K562 (cell line): ENCODE results near the gene ZNF816. TPM values are rescaled to one million over a fixed set of nuclear protein-coding genes. Genes with fewer than 3 reads are reported as not detected.

Source experiments
- ARHGAP35 ChIP-seq: fragments of 450-650 bp; IDR thresholded peaks from 2 replicates; pipeline ENCODE4 v1.6.1; 2018; ENCODE audit not compliant: partially characterized antibody
- HDAC3 ChIP-seq: fragments of 450-650 bp; IDR thresholded peaks from 2 replicates; pipeline ENCODE4 v1.6.1; 2018; ENCODE audit warnings: borderline replicate concordance, mild to moderate bottlenecking, moderate library complexity; ENCODE audit not compliant: partially characterized antibody
- HDGF ChIP-seq: fragments of 450-650 bp; IDR thresholded peaks from 2 replicates; pipeline ENCODE4 v1.6.1; 2016
- HNRNPLL ChIP-seq: fragments of 200-400 bp; formaldehyde crosslinking; IDR thresholded peaks from 2 replicates; pipeline ENCODE4 v1.6.1; 2017; ENCODE audit warnings: low read length, low read depth, mild to moderate bottlenecking; ENCODE audit not compliant: poor library complexity, severe bottlenecking
- MCM2 ChIP-seq: fragments of 450-650 bp; IDR thresholded peaks from 2 replicates; pipeline ENCODE4 v1.6.1; 2017; ENCODE audit warnings: low read depth, mild to moderate bottlenecking
- NCOA4 ChIP-seq: fragments of 450-650 bp; IDR thresholded peaks from 2 replicates; pipeline ENCODE4 v1.6.1; 2018; ENCODE audit warnings: mild to moderate bottlenecking; ENCODE audit not compliant: partially characterized antibody
- SMAD4 ChIP-seq: fragments of 250-450 bp; sonication (Bioruptor Pico); conservative IDR thresholded peaks from 2 replicates; pipeline ENCODE4 v1.8.0; 2021; ENCODE audit warnings: inconsistent platforms, mild to moderate bottlenecking, moderate library complexity
- SNIP1 ChIP-seq: fragments of 450-650 bp; IDR thresholded peaks from 2 replicates; pipeline ENCODE4 v1.7.1; 2017; ENCODE audit warnings: low read depth, mild to moderate bottlenecking
- YY1 ChIP-seq, 3 experiments: IDR thresholded peaks; 2 replicates each; pipeline ENCODE4 v1.6.1; 2011; ENCODE audit warnings: low read length in 2 of 3, mild to moderate bottlenecking in 2 of 3, moderate library complexity in 2 of 3, borderline replicate concordance in 1 of 3, control low read depth in 1 of 3, low read depth in 1 of 3; ENCODE audit not compliant: insufficient read depth in 3 of 3, insufficient replicate concordance in 2 of 3, control insufficient read depth in 1 of 3, insufficient read length in 1 of 3; ENCODE audit errors: extremely low read depth in 1 of 3
- polyA plus RNA-seq, 8 experiments: library from polyadenylated mRNA; depleted of rRNA in 4 of 8; stranded (reverse) in 5 of 8; unstranded in 3 of 8; fragments of >200 nt; fragmentation: Nextera tagmentation in 2 of 8; fragmentation: Illumina TruSeq in 1 of 8; extraction: Ambion mirVana in 2 of 8; extraction: Trizol in 1 of 8; gene quantifications; 2 replicates each; pipeline versions ENCODE4 v1.2.1 to v1.2.3, GENCODE V29; 2011 to 2014; ENCODE audit warnings: inconsistent platforms in 1 of 8, missing spikeins in 1 of 8
- total RNA-seq, 7 experiments: library from RNA; depleted of rRNA in 6 of 7; stranded (reverse); fragments of >200 nt in 6 of 7; fragmentation: Illumina TruSeq in 2 of 7; extraction: Trizol in 2 of 7; gene quantifications; 2 replicates each; pipeline versions ENCODE4 v1.2.1 to v1.2.3, GENCODE V29; 2011 to 2021; ENCODE audit warnings: low replicate concordance in 1 of 7
- TF ChIP-seq, protein P1 (sequence below): fragments of 450-650 bp; IDR thresholded peaks from 2 replicates; pipeline ENCODE4 v1.7.1; 2018; ENCODE audit warnings: mild to moderate bottlenecking, low read depth; ENCODE audit not compliant: partially characterized antibody
- TF ChIP-seq, protein P2 (sequence below): sonication (generic); formaldehyde crosslinking; IDR thresholded peaks from 2 replicates; pipeline ENCODE4 v1.8.1; 2023; ENCODE audit warnings: mild to moderate bottlenecking, missing genetic modification reagents
- TF ChIP-seq, protein P3 (sequence below), 2 experiments: fragments of 200-800 bp in 1 of 2; sonication (Bioruptor generic) in 1 of 2; sonication (generic) in 1 of 2; formaldehyde crosslinking in 1 of 2; IDR thresholded peaks in 1 of 2; conservative IDR thresholded peaks in 1 of 2; 2 replicates each; pipeline versions ENCODE4 v1.5.0 to v1.6.1; 2016 to 2020; ENCODE audit warnings: missing compliant biosample characterization in 1 of 2, missing genetic modification characterization in 1 of 2, missing genetic modification reagents in 1 of 2
- TF ChIP-seq, protein P4 (sequence below), 2 experiments: fragments of 450-650 bp in 1 of 2; sonication (generic) in 1 of 2; formaldehyde crosslinking in 1 of 2; IDR thresholded peaks in 1 of 2; conservative IDR thresholded peaks in 1 of 2; 2 replicates each; pipeline versions ENCODE4 v1.6.1 to v1.8.1; 2016 to 2023; ENCODE audit warnings: mild to moderate bottlenecking in 2 of 2, moderate library complexity in 2 of 2, inconsistent platforms in 1 of 2, missing genetic modification reagents in 1 of 2
- TF ChIP-seq, protein P5 (sequence below): fragments of 250-450 bp; sonication (Bioruptor Pico); IDR thresholded peaks from 2 replicates; pipeline ENCODE4 v1.8.0; 2021; ENCODE audit warnings: borderline replicate concordance, mild to moderate bottlenecking, moderate library complexity; ENCODE audit not compliant: poor library complexity, severe bottlenecking

Gene ZNF816
- total and polyA plus RNA-seq, 9 of the 15 experiments (the other 6 are each of a cell fraction or from before 2014, with no cell fraction given) = 8.6 to 23.4 (median 13.0) TPM

DNA sequence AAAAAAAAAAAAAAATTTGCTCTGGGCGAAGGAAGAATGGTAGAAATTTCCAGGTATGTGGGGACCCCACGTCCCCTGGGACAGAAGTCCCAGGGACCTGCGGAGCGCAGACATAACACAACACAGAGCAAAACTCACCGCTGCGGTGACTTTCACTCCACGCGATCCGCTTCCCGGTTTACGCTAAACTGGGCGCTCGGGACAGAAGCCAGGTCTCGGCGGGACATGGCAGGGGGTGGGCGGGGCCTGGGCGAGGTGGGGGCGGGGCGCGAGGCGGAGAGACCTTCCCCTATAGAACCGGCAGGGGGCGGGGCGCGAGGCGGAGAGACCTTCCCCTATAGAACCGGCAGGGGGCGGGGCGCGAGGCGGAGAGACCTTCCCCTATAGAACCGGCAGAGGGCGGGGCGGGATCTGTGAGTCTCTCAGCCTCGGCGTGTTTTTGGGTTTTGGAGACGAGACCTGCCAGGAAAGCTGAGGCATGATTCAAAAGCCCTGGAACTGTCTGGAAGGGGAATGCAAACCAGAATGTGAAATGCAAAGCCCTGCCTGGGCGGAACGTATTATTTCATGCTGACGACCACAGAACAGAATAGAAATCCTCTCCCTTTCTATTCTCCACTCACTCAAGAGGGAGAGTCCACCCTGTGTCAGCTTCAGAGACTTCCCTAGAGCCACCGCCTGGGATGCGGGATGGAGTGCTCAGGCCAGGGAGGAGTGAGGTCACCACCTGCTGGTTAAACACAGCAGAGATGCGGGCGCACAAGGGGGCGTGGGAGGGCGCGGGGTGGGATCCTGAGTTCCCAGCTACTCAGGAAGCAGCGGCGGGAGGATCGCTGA is 30.9 kb upstream of the ZNF816 start (continued):
- TF ChIP-seq, protein P1, sequence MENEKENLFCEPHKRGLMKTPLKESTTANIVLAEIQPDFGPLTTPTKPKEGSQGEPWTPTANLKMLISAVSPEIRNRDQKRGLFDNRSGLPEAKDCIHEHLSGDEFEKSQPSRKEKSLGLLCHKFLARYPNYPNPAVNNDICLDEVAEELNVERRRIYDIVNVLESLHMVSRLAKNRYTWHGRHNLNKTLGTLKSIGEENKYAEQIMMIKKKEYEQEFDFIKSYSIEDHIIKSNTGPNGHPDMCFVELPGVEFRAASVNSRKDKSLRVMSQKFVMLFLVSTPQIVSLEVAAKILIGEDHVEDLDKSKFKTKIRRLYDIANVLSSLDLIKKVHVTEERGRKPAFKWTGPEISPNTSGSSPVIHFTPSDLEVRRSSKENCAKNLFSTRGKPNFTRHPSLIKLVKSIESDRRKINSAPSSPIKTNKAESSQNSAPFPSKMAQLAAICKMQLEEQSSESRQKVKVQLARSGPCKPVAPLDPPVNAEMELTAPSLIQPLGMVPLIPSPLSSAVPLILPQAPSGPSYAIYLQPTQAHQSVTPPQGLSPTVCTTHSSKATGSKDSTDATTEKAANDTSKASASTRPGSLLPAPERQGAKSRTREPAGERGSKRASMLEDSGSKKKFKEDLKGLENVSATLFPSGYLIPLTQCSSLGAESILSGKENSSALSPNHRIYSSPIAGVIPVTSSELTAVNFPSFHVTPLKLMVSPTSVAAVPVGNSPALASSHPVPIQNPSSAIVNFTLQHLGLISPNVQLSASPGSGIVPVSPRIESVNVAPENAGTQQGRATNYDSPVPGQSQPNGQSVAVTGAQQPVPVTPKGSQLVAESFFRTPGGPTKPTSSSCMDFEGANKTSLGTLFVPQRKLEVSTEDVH = no peak
- TF ChIP-seq HDAC3 (no peak), YY1 (IDR thresholded peaks at IDR 0.05; ENCODE audit: borderline replicate concordance in 1 of 3, control insufficient read depth in 1 of 3, extremely low read depth in 1 of 3, insufficient read depth in 3 of 3, insufficient read length in 1 of 3, insufficient replicate concordance in 2 of 3, low read depth in 1 of 3, low read length in 2 of 3) (no peak), SMAD4 (no peak), HDGF (no peak), SNIP1 (no peak), ARHGAP35 (no peak), MCM2 (no peak), HNRNPLL (no peak), NCOA4 (no peak)
- TF ChIP-seq, protein P2, sequence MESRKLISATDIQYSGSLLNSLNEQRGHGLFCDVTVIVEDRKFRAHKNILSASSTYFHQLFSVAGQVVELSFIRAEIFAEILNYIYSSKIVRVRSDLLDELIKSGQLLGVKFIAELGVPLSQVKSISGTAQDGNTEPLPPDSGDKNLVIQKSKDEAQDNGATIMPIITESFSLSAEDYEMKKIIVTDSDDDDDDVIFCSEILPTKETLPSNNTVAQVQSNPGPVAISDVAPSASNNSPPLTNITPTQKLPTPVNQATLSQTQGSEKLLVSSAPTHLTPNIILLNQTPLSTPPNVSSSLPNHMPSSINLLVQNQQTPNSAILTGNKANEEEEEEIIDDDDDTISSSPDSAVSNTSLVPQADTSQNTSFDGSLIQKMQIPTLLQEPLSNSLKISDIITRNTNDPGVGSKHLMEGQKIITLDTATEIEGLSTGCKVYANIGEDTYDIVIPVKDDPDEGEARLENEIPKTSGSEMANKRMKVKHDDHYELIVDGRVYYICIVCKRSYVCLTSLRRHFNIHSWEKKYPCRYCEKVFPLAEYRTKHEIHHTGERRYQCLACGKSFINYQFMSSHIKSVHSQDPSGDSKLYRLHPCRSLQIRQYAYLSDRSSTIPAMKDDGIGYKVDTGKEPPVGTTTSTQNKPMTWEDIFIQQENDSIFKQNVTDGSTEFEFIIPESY (CRISPR knock-in tag) = peak; percentile 91
- TF ChIP-seq, protein P3, sequence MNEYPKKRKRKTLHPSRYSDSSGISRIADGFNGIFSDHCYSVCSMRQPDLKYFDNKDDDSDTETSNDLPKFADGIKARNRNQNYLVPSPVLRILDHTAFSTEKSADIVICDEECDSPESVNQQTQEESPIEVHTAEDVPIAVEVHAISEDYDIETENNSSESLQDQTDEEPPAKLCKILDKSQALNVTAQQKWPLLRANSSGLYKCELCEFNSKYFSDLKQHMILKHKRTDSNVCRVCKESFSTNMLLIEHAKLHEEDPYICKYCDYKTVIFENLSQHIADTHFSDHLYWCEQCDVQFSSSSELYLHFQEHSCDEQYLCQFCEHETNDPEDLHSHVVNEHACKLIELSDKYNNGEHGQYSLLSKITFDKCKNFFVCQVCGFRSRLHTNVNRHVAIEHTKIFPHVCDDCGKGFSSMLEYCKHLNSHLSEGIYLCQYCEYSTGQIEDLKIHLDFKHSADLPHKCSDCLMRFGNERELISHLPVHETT (CRISPR knock-in tag; conservative IDR thresholded peaks at IDR 0.05 in 1 of 2, IDR thresholded peaks at IDR 0.05 in 1 of 2) = no peak
- TF ChIP-seq, protein P4, sequence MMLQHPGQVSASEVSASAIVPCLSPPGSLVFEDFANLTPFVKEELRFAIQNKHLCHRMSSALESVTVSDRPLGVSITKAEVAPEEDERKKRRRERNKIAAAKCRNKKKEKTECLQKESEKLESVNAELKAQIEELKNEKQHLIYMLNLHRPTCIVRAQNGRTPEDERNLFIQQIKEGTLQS (IDR thresholded peaks at IDR 0.05) = 0 out of 2 replicates have a peak, but pooled peaks have one; percentile 25
- TF ChIP-seq, protein P4 (CRISPR knock-in tag; conservative IDR thresholded peaks at IDR 0.05) = no peak
- TF ChIP-seq, protein P5, sequence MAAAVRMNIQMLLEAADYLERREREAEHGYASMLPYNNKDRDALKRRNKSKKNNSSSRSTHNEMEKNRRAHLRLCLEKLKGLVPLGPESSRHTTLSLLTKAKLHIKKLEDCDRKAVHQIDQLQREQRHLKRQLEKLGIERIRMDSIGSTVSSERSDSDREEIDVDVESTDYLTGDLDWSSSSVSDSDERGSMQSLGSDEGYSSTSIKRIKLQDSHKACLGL (CRISPR knock-in tag) = no peak
